Kidney (tissue), 14 donors: ENCODE results near the gene TLCD4. TPM values are rescaled to one million over a fixed set of nuclear protein-coding genes. Genes with fewer than 3 reads are reported as not detected.

Source experiments
- DNase-seq, 5 donors: peaks; one replicate each; pipeline ENCODE4 v3.0.0-alpha.2; 2013 to 2020
- FAIRE-seq: peaks from 2 replicates; lab custom pipeline; 2012; peaks lifted over from hg19 to GRCh38; lab: Jason Lieb, UNC
- H3K27ac ChIP-seq, 2 donors: one replicate each; pipeline ENCODE4 v1.7.0; 2013; ENCODE audit warnings: low read depth in 2 of 2, low read length in 2 of 2, inconsistent platforms in 1 of 2
- H3K27me3 ChIP-seq: one replicate; pipeline ENCODE4 v1.7.1; 2013; ENCODE audit warnings: low read length, inconsistent platforms; ENCODE audit not compliant: control insufficient read depth, insufficient read depth
- H3K36me3 ChIP-seq, 3 donors: one replicate each; pipeline versions ENCODE4 v1.7.0 to v1.7.1; 2013; ENCODE audit warnings: low read length in 3 of 3, control low read depth in 1 of 3, inconsistent platforms in 1 of 3; ENCODE audit not compliant: insufficient read depth in 3 of 3, control insufficient read depth in 2 of 3
- H3K4me1 ChIP-seq, 3 donors: one replicate each; pipeline versions ENCODE4 v1.7.0 to v1.7.1; 2013; ENCODE audit warnings: low read length in 3 of 3, inconsistent platforms in 1 of 3, low read depth in 1 of 3; ENCODE audit not compliant: control insufficient read depth in 2 of 3, insufficient read depth in 2 of 3
- H3K4me3 ChIP-seq, 3 donors: one replicate each; pipeline versions ENCODE4 v1.7.0 to v1.8.1; 2013; ENCODE audit warnings: low read length in 3 of 3, control low read depth in 1 of 3, inconsistent platforms in 1 of 3
- H3K9ac ChIP-seq, 3 donors: one replicate each; pipeline versions ENCODE4 v1.7.0 to v1.7.1; 2013; ENCODE audit warnings: low read length in 3 of 3, control low read depth in 1 of 3, inconsistent platforms in 1 of 3
- H3K9me3 ChIP-seq, 3 donors: one replicate each; pipeline versions ENCODE4 v1.7.0 to v1.7.1; 2013; ENCODE audit warnings: low read length in 3 of 3, control low read depth in 1 of 3, inconsistent platforms in 1 of 3; ENCODE audit not compliant: control insufficient read depth in 2 of 3, insufficient read depth in 1 of 3
- CTCF ChIP-seq: IDR thresholded peaks from 3 replicates; pipeline ENCODE4 v1.5.1; 2012; ENCODE audit warnings: mild to moderate bottlenecking, moderate library complexity, borderline replicate concordance; ENCODE audit not compliant: insufficient read depth; ENCODE audit errors: extremely low read depth
- intact Hi-C: fragments of 100-400 bp; cut with DNase I; formaldehyde crosslinking; loops from one replicate; pipeline ENCODE4 v1.11.1; 2022
- polyA plus RNA-seq: library from polyadenylated mRNA; stranded (reverse); fragments of 350-450 nt; fragmentation: Illumina TruSeq; extraction: RNeasy Lipid Tissue Mini Kit (QIAGEN cat#74804); gene quantifications from one replicate; pipeline ENCODE4 v1.2.3, GENCODE V29; 2014; ENCODE audit warnings: low read depth, low replicate concordance; ENCODE audit not compliant: insufficient read depth
- total RNA-seq: library from RNA; stranded (reverse); fragmentation: NEBNext Ultra II Directional; extraction: Animal tissue kit (Norgen Biotek cat#: 25700); gene quantifications from one replicate; pipeline ENCODE4 v1.2.1, GENCODE V29; 2021
- donor health status: control.
- donor health status: control.
- donor health status: control.
- donor health status: control.
- donor health status: control.
- donor health status: DM: yes; HTN: yes; CAD: no.
- donor health status: Normal renal cell carcinoma (clear cell type).

TLCD4 gene
- total and polyA plus RNA-seq, 2 donors from 2014 or later: 2.4 to 7.1 TPM

- DNase-seq (peak in 1 of 5 donors; percentile 56), FAIRE-seq (no peak)
- H3K4me3 ChIP-seq: peak overlapping the region; percentile 64 to 74 (median 73)
- no peaks in the 10 kb centered on the region for H3K9me3 ChIP-seq
- intact Hi-C loops: no loop called here
- no peak for TF ChIP-seq CTCF
- H3K27ac ChIP-seq: no peak overlapping the region
- H3K36me3 ChIP-seq: no peaks in the 10 kb centered on the region
- H3K4me1 ChIP-seq: peaks cover 0 to 4% (median 2%) of the 10 kb centered on the region in 3 donors
- H3K27me3 ChIP-seq: peaks cover 2% of the 10 kb centered on the region
- H3K9ac ChIP-seq: peak overlapping the region; percentile 14 to 67 (median 40)
These were observed 928 bp downstream of the TLCD4 start for GRCh38 chr1:95118067-95118499.

- no peak for FAIRE-seq
- no peak for TF ChIP-seq CTCF
- Histone ChIP-seq H3K9me3 (no peaks in the 10 kb centered on the region), H3K9ac (no peak overlapping the region), H3K4me1 (peaks cover 0 to 4% (median 2%) of the 10 kb centered on the region in 3 donors), H3K36me3 (no peaks in the 10 kb centered on the region), H3K27ac (no peak overlapping the region), H3K4me3 (no peak overlapping the region), H3K27me3 (peaks cover 2% of the 10 kb centered on the region)
- DNase-seq: no peak
- intact Hi-C loops: no loop called here
These were observed 1.6 kb downstream of the TLCD4 start for GRCh38 chr1:95118710-95119109.

- H3K9me3 ChIP-seq: no peaks in the 10 kb centered on the region
- H3K27ac ChIP-seq: no peak overlapping the region
- H3K36me3 ChIP-seq: no peaks in the 10 kb centered on the region
- TF ChIP-seq CTCF: no peak
- FAIRE-seq (no peak), DNase-seq (no peak)
- peaks cover 2% of the 10 kb centered on the region for H3K27me3 ChIP-seq
- H3K9ac ChIP-seq: no peak overlapping the region
- intact Hi-C loops: no loop called here
- H3K4me1 ChIP-seq: peaks cover 0 to 4% (median 2%) of the 10 kb centered on the region in 3 donors
- no peak overlapping the region for H3K4me3 ChIP-seq
These were observed 2.1 kb downstream of the TLCD4 start for GRCh38 chr1:95119273-95119672.
